GM21825 (cell line): Measurements from ENCODE around the gene ANKMY1.

Experiments used
- ATAC-seq: cut with Tn5 transposase; IDR thresholded peaks from one replicate; pipeline ENCODE4 v1.9.1; 2021; ENCODE audit warnings: mild to moderate bottlenecking, moderate library complexity; ENCODE audit not compliant: unreplicated experiment

Gene ANKMY1

GRCh38 chr2:240557808-240558207, at the start of gene ANKMY1:
TSS of gene ANKMY1 (minus strand) at chr2:240557988. CDS start at chr2:240557335, 653 bp downstream.
- ATAC-seq: no peak

- ATAC-seq: no peak
These were observed 48.3 kb upstream of the ANKMY1 start for GRCh38 chr2:240605867-240606743.

GRCh38 chr2:240604939-240605716, 47.3 kb upstream of the ANKMY1 start:
- no peak for ATAC-seq

- no peak for ATAC-seq
These were observed 46.6 kb upstream of the ANKMY1 start for GRCh38 chr2:240604291-240604938.

- ATAC-seq: no peak
These were observed 46.1 kb upstream of the ANKMY1 start for GRCh38 chr2:240603846-240604245.

- ATAC-seq: no peak
These were observed 45.5 kb upstream of the ANKMY1 start for GRCh38 chr2:240603081-240603835.

GRCh38 chr2:240602266-240603050, 44.7 kb upstream of the ANKMY1 start:
- no peak for ATAC-seq

GRCh38 chr2:240601831-240602160, 44.0 kb upstream of the ANKMY1 start:
- no peak for ATAC-seq

GRCh38 chr2:240601061-240601830, 43.5 kb upstream of the ANKMY1 start:
- ATAC-seq: no peak

- ATAC-seq: no peak
These were observed 42.7 kb upstream of the ANKMY1 start for GRCh38 chr2:240600451-240600961.

GRCh38 chr2:240599141-240599583, 41.4 kb upstream of the ANKMY1 start:
- ATAC-seq: no peak

GRCh38 chr2:240598311-240598911, 40.6 kb upstream of the ANKMY1 start:
- no peak for ATAC-seq

- ATAC-seq: no peak
These were observed 39.8 kb upstream of the ANKMY1 start for GRCh38 chr2:240597419-240598181.

GRCh38 chr2:240597054-240597418, 39.2 kb upstream of the ANKMY1 start:
- no peak for ATAC-seq

- no peak for ATAC-seq
These were observed 38.7 kb upstream of the ANKMY1 start for GRCh38 chr2:240596491-240596931.

- ATAC-seq: no peak
These were observed 38.3 kb upstream of the ANKMY1 start for GRCh38 chr2:240596080-240596460.

- no peak for ATAC-seq
These were observed 37.7 kb upstream of the ANKMY1 start for GRCh38 chr2:240595381-240596079.
